ENCODE data around the gene FADS1. TPM values are rescaled to one million over a fixed set of nuclear protein-coding genes. Genes with fewer than 3 reads are reported as not detected.

The FADS1 gene
- total RNA-seq (9.1 TPM), polyA plus RNA-seq (1 to 10 TPM in 1 of 4 donors, under 1 TPM in 1, not detected in 2; 0.35 to 3.1 TPM)

DNA sequence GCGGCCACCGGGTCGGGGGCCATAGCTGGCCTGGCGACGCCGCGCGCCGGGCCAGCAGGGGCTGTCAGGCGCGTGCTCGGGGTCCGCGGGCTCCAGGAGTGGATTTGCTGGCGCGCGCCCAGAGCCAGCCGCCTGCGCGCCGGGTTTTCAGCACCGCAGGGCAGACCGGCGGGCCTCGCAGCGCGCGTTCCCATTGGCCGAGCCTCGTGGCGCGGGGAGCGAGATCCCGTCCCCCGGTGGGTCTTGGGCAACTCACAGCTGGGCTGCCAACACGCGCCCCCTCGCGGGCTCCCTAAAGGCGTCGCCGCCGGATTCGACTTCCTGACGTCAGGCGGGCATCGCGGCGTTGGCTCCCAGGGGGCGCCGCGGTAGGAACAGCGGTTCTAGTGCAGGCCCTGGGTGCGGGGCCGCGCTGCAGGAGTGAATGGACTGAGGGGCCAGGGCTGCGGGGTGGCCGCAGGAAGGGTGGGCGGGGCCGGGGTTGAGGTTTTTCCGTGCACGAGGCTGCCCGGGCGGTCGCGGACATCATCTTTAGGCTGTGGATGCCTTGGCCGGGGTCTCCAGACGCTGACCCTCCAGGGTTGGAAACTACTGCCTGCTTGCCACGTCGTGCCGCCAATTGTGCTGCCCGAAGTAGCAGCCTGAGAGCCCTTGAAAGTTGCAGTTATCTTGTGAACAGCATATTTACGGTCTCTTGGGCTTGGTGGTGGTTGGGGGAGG is at the start of gene FADS1:
FADS1 (minus strand) TSS at position 268 of the 720 bp plus-strand sequence; CDS start at position 194, 74 bp downstream.
- peaks cover 2% of the 10 kb centered on the region for H3K36me3 Mint-ChIP-seq
- Histone ChIP-seq H3K4me1 (ENCODE audit: control insufficient read depth, insufficient read depth, low read length, poor library complexity, severe bottlenecking) (peaks cover 28% of the 10 kb centered on the region), H3K27ac (ENCODE audit: insufficient read depth, low read length, poor library complexity, severe bottlenecking) (no peak within 1 kb of the TSS), H3K9me3 (ENCODE audit: control insufficient read depth in 2 of 2, low read length in 2 of 2) (no peaks in the 10 kb centered on the region), H3K36me3 (ENCODE audit: control insufficient read depth, insufficient read depth, low read length) (no peaks in the 10 kb centered on the region), H3K4me3 (ENCODE audit: low read depth, low read length) (peak within 1 kb of the TSS; percentile 55), H3K27me3 (ENCODE audit: control insufficient read depth, insufficient read depth, low read length) (peaks cover 4% of the 10 kb centered on the region)
- DNase-seq (peak; percentile 27 to 79 (median 43)), ATAC-seq (ENCODE audit: low read depth in 2 of 2) (peak; percentile 48 to 51)
- peaks cover 0 to 20% (median 9%) of the 10 kb centered on the region in 4 donors for H3K4me1 Mint-ChIP-seq
- H3K4me3 Mint-ChIP-seq, result peak within 1 kb of the TSS; percentile 86 to 88 (median 86)
- peak within 1 kb of the TSS in 1 of 3 donors; percentile 38 for H3K27ac Mint-ChIP-seq
- peaks cover 67% of the 10 kb centered on the region for H3K27me3 Mint-ChIP-seq
- no peaks in the 10 kb centered on the region for H3K9me3 Mint-ChIP-seq

GRCh38 chr11:61866231-61866957 is 49.6 kb upstream of the FADS1 start:
- H3K27me3 Mint-ChIP-seq, result peaks cover 5% of the 10 kb centered on the region
- no peak overlapping the region for H3K4me3 Mint-ChIP-seq
- ATAC-seq (ENCODE audit: low read depth in 2 of 2) (no peak), DNase-seq (no peak)
- no peaks in the 10 kb centered on the region for H3K9me3 ChIP-seq (ENCODE audit: control insufficient read depth in 2 of 2, low read length in 2 of 2)
- no peaks in the 10 kb centered on the region for H3K27me3 ChIP-seq (ENCODE audit: control insufficient read depth, insufficient read depth, low read length)
- H3K9me3 Mint-ChIP-seq, result peaks cover 0 to 1% (median 0%) of the 10 kb centered on the region in 7 donors
- peaks cover 5% of the 10 kb centered on the region for H3K4me1 ChIP-seq (ENCODE audit: control insufficient read depth, insufficient read depth, low read length, poor library complexity, severe bottlenecking)
- H3K4me3 ChIP-seq (ENCODE audit: low read depth, low read length), result no peak overlapping the region
- H3K27ac ChIP-seq (ENCODE audit: insufficient read depth, low read length, poor library complexity, severe bottlenecking), result no peak overlapping the region
- H3K27ac Mint-ChIP-seq, result no peak overlapping the region
- H3K4me1 Mint-ChIP-seq, result peaks cover 0 to 7% (median 2%) of the 10 kb centered on the region in 4 donors
- H3K36me3 ChIP-seq (ENCODE audit: control insufficient read depth, insufficient read depth, low read length), result no peaks in the 10 kb centered on the region
- no peaks in the 10 kb centered on the region for H3K36me3 Mint-ChIP-seq

GRCh38 chr11:61864814-61865775 is 48.3 kb upstream of the FADS1 start:
- no peaks in the 10 kb centered on the region for H3K9me3 ChIP-seq (ENCODE audit: control insufficient read depth in 2 of 2, low read length in 2 of 2)
- Mint-ChIP-seq H3K4me3 (no peak overlapping the region), H3K4me1 (no peaks in the 10 kb centered on the region), H3K36me3 (no peaks in the 10 kb centered on the region), H3K9me3 (peaks cover 0 to 1% (median 0%) of the 10 kb centered on the region in 7 donors), H3K27ac (no peak overlapping the region), H3K27me3 (no peaks in the 10 kb centered on the region)
- no peak overlapping the region for H3K4me3 ChIP-seq (ENCODE audit: low read depth, low read length)
- no peaks in the 10 kb centered on the region for H3K4me1 ChIP-seq (ENCODE audit: control insufficient read depth, insufficient read depth, low read length, poor library complexity, severe bottlenecking)
- no peaks in the 10 kb centered on the region for H3K27me3 ChIP-seq (ENCODE audit: control insufficient read depth, insufficient read depth, low read length)
- DNase-seq (no peak), ATAC-seq (ENCODE audit: low read depth in 2 of 2) (no peak)
- H3K27ac ChIP-seq (ENCODE audit: insufficient read depth, low read length, poor library complexity, severe bottlenecking), result no peak overlapping the region
- H3K36me3 ChIP-seq (ENCODE audit: control insufficient read depth, insufficient read depth, low read length), result no peaks in the 10 kb centered on the region

DNA sequence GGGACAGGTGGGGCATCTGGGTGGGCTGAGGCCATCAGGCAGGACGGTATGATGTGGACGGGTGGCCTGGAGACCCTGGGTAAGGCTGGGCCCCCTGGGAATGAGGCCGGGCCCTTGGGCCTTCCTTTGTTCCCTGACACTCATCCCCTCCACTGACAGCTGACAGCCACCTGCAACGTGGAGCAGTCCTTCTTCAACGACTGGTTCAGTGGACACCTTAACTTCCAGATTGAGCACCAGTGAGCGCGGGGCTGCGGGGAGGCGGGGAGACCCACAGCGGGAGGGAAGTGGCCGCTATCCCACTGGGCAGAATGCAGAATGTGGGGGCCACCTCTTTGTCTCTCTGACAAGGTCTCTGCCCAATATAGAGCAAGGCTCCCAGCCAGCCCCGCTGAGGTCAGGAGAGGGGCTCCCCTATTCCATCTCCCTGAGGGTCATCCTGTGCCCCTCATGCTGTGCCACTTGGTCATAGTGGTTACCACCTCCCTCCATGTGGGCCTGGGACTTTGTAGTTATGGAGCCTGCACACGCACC is 46.8 kb upstream of the FADS1 start:
- no peaks in the 10 kb centered on the region for H3K4me1 ChIP-seq (ENCODE audit: control insufficient read depth, insufficient read depth, low read length, poor library complexity, severe bottlenecking)
- H3K9me3 ChIP-seq (ENCODE audit: control insufficient read depth in 2 of 2, low read length in 2 of 2), result no peaks in the 10 kb centered on the region
- Mint-ChIP-seq H3K9me3 (no peaks in the 10 kb centered on the region), H3K4me1 (no peaks in the 10 kb centered on the region), H3K4me3 (no peak overlapping the region), H3K27ac (no peak overlapping the region), H3K36me3 (no peaks in the 10 kb centered on the region), H3K27me3 (no peaks in the 10 kb centered on the region)
- H3K27ac ChIP-seq (ENCODE audit: insufficient read depth, low read length, poor library complexity, severe bottlenecking), result no peak overlapping the region
- ATAC-seq (ENCODE audit: low read depth in 2 of 2) (no peak), DNase-seq (no peak)
- H3K27me3 ChIP-seq (ENCODE audit: control insufficient read depth, insufficient read depth, low read length), result no peaks in the 10 kb centered on the region
- no peaks in the 10 kb centered on the region for H3K36me3 ChIP-seq (ENCODE audit: control insufficient read depth, insufficient read depth, low read length)
- H3K4me3 ChIP-seq (ENCODE audit: low read depth, low read length), result no peak overlapping the region

DNA sequence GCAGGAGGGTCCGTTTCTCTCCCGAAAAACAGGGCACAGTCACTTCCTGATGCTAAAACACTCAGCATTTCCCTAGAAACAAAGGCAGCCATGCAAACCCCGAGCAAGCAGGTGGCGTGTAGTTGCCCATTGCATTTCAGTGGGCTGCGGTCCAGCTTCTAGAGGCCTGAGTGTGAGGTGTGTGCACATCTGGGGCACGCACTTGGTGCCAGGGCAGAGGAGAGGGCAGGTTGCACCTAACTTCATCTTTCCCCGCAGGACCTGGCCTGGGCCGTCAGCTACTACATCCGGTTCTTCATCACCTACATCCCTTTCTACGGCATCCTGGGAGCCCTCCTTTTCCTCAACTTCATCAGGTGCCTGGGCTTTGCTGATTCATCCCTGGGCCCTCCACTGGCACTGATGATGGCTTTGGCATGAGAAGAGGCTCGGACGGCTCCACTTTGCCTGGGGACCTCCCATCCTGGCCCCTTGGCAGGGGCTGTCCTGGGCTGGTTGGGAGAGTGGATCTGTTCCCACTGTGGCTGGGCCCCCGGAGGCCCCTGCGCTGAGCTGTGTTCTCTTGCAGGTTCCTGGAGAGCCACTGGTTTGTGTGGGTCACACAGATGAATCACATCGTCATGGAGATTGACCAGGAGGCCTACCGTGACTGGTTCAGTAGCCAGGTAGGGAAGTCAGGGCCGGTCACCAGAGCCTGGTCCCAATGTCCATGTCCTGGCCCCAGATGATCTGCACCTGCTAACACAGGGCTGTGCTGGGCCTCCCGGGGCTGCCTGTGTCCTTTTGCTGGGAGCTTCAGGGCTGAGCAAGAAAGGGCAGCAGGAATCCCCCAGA is 46.1 kb upstream of the FADS1 start:
- Mint-ChIP-seq H3K9me3 (no peaks in the 10 kb centered on the region), H3K27me3 (no peaks in the 10 kb centered on the region), H3K27ac (no peak overlapping the region), H3K36me3 (no peaks in the 10 kb centered on the region), H3K4me3 (no peak overlapping the region), H3K4me1 (no peaks in the 10 kb centered on the region)
- H3K4me1 ChIP-seq (ENCODE audit: control insufficient read depth, insufficient read depth, low read length, poor library complexity, severe bottlenecking), result no peaks in the 10 kb centered on the region
- no peak overlapping the region for H3K4me3 ChIP-seq (ENCODE audit: low read depth, low read length)
- no peak for DNase-seq
- H3K27ac ChIP-seq (ENCODE audit: insufficient read depth, low read length, poor library complexity, severe bottlenecking), result no peak overlapping the region
- no peaks in the 10 kb centered on the region for H3K36me3 ChIP-seq (ENCODE audit: control insufficient read depth, insufficient read depth, low read length)
- H3K27me3 ChIP-seq (ENCODE audit: control insufficient read depth, insufficient read depth, low read length), result no peaks in the 10 kb centered on the region
- ATAC-seq (ENCODE audit: low read depth in 2 of 2), result no peak
- H3K9me3 ChIP-seq (ENCODE audit: control insufficient read depth in 2 of 2, low read length in 2 of 2), result no peaks in the 10 kb centered on the region

DNA sequence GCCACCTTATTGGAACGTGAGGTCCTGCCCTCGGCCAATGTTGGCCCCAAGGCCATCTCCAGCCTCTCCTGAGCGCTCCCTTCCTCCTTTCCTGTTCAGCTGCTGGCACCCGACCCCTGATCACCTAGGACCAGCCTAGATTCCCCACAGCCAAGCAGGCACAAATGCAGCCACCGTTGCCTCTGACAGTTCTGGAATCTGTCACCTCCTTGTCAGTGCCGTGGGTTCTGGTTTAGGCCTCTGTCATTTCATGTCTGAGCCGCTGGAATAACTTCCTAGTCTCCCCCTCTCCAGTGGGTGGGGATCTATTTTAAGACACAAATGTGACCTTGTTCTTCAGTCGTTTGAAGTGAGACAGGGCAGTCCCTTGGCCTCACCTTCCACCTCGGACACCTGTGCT is 44.8 kb upstream of the FADS1 start:
- no peaks in the 10 kb centered on the region for H3K9me3 Mint-ChIP-seq
- H3K9me3 ChIP-seq (ENCODE audit: control insufficient read depth in 2 of 2, low read length in 2 of 2), result no peaks in the 10 kb centered on the region
- no peaks in the 10 kb centered on the region for H3K4me1 ChIP-seq (ENCODE audit: control insufficient read depth, insufficient read depth, low read length, poor library complexity, severe bottlenecking)
- no peaks in the 10 kb centered on the region for H3K36me3 ChIP-seq (ENCODE audit: control insufficient read depth, insufficient read depth, low read length)
- H3K36me3 Mint-ChIP-seq, result no peaks in the 10 kb centered on the region
- H3K27ac Mint-ChIP-seq, result no peak overlapping the region
- H3K27ac ChIP-seq (ENCODE audit: insufficient read depth, low read length, poor library complexity, severe bottlenecking), result no peak overlapping the region
- no peaks in the 10 kb centered on the region for H3K27me3 ChIP-seq (ENCODE audit: control insufficient read depth, insufficient read depth, low read length)
- no peaks in the 10 kb centered on the region for H3K27me3 Mint-ChIP-seq
- DNase-seq (no peak), ATAC-seq (ENCODE audit: low read depth in 2 of 2) (no peak)
- H3K4me3 ChIP-seq (ENCODE audit: low read depth, low read length), result no peak overlapping the region
- H3K4me1 Mint-ChIP-seq, result no peaks in the 10 kb centered on the region
- no peak overlapping the region for H3K4me3 Mint-ChIP-seq
